Fibroblast of skin of right biceps (primary cell): ENCODE measurements around the gene TBC1D14.

Experiments used
- DNase-seq: peaks from one replicate; pipeline ENCODE4 v3.0.0-alpha.2; 2013

Gene TBC1D14

DNA sequence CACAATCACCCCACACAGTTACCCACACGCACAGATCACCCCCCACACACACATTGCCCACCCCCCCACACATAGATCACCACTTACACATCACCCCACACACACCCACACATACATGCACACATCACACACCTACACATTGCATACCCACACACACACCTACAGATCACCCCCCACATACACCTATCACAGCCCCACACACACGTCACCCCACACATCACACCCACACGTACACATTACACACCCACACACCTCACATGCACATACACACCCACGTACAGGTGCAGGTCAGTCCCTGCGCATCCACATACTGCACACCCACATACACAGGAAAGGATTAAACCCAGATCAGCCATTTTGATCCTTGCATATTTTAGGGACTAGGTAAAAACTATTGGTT lies 118.3 kb downstream of the TBC1D14 start:
- DNase-seq = no peak

GRCh38 chr4:7029212-7029611 lies 119.6 kb downstream of the TBC1D14 start:
- no peak for DNase-seq

DNA sequence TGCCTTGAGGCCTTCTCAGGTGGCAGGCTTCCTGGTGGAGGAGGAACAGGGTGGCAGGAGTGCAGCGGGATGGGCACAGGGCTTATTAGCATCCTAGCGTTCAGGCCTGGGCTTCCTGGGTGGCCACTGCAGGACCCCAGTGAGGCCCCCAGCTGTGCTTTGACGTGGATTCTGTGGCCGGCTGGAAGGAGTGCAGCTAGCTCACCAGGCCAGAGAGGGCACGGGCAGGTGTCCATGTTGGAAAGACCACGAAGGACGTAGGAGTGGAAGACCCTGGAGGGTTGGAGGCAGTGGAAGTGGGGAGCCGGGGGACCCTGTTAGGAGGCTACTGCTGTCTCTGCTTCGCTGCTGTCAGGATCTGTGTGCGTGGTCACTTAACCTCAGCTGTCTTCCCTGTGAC lies 120.3 kb downstream of the TBC1D14 start:
- no peak for DNase-seq

DNA sequence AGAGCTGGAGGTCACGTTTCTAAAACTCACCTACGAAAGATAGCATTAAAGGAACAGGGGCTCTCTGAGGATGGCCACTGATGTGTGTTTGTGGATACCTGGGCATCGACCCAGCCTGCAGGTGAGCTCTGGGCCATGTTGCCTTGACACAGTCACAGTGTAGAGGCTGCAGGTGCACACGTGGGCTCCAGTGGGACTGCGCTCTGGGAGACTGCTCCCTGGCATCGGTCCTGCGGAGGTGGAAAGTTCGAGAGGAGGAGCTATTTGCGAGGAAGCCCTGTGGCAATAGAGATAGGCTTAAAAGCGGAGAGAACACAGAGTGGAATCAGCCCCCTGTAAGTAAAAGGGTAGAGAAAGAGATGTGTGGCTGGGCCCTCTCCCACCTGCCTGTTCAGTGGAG lies 121.2 kb downstream of the TBC1D14 start:
- no peak for DNase-seq

GRCh38 chr4:7031558-7032449 lies 122.2 kb downstream of the TBC1D14 start:
- peak; percentile 6 for DNase-seq

- DNase-seq = no peak
Observed at GRCh38 chr4:7032596-7032995, 123.0 kb downstream of the TBC1D14 start.

DNA sequence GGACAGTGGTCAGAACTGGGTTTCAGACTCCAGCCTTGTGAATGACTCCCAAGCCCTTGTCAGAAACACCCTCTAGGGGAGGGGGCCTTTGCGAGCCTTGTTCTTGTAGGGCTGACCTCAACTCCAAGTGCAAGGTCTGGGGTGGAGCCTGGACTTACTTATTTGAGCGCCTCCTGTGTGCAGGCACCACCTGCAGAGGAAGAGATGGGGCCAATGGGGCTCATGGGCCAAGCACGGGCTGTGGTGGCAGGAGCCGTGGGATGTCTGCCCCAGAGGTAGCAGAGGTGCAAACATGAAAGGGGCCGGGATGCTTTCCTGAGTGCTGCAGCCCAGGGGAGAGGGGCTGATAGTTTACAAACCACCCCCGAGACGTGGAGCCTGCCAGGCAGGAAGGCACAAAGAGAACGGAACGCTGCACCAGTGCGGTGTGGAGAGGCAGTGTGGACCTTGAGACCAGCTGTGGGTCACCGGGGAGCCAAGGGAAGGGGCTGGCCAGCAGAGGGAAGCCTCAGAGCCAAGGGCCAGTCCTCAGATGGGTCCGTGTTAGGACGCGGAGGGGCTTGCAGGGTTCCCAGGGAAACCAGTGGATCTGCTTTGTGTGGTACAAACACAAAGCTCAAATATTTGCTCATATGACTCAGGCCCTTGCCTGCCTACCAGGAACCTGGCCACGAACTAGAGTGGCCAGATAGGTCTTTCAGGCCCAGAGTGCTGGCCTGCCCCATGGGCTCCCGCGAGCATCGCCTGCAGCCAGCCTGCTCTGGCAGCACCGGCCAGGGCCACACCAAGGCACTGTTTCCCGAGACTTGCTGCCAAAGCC lies 124.8 kb downstream of the TBC1D14 start:
- peak; percentile 53 for DNase-seq

GRCh38 chr4:7037425-7037824 lies 127.8 kb downstream of the TBC1D14 start:
- DNase-seq = no peak

GRCh38 chr4:7040765-7041164 lies 131.1 kb downstream of the TBC1D14 start:
- no peak for DNase-seq

DNA sequence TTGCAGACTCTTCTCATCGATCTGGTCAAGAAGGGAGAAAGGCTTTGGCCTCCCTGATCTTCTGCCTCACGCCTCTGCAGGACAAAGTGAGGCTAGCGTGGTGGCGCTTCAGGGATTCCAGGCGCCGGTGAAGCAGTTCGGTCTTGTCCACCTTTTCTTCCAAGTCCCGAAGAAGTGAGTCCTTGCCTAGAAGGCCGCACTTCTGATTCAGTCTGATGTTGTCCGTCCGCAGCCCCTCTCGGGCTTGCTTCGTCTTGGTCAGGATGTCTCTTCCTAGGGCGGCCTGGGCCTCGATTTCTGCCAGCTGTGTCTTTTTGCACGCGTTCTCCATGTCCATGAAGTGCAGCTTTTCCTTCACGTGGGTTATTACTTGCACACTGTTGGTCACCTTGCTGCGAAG lies 131.6 kb downstream of the TBC1D14 start:
- DNase-seq = no peak

DNA sequence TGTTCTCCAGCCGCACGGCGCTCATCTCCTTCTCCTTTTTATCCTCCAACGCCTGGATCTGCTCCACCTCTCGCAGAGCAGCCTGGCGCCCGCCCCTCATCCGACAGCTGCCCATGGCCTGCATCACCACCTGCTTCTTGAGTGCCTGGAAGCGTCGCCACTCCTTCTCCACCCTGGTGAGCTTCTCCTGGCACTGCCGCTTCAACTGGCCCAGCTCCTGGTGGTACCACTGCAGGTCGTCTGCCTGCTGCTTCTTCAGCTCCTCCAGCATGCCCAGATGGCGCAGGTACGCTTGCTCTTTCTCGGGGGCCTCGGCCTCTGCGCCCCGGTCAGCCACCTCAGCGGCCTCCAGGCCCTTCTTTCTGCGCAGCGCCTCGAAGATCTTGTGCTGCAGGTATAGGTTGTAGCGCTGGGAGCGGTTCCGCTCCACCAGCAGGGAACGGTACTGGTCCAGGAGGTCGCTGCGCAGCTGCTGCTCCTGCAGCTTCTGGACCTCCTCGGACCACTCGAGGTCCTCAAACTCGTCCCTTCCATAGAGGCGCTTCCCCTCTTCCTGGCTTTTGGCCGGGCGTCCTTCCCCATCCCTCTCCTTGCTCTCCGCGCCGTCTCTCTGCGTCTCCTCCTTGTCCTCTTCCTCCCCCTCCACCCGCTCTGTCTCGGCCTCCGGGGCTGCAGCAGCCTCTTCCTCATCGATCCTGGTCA lies 132.3 kb downstream of the TBC1D14 start:
- DNase-seq = no peak

GRCh38 chr4:7042503-7043283 lies 133.1 kb downstream of the TBC1D14 start:
- DNase-seq = peak; percentile 98

DNA sequence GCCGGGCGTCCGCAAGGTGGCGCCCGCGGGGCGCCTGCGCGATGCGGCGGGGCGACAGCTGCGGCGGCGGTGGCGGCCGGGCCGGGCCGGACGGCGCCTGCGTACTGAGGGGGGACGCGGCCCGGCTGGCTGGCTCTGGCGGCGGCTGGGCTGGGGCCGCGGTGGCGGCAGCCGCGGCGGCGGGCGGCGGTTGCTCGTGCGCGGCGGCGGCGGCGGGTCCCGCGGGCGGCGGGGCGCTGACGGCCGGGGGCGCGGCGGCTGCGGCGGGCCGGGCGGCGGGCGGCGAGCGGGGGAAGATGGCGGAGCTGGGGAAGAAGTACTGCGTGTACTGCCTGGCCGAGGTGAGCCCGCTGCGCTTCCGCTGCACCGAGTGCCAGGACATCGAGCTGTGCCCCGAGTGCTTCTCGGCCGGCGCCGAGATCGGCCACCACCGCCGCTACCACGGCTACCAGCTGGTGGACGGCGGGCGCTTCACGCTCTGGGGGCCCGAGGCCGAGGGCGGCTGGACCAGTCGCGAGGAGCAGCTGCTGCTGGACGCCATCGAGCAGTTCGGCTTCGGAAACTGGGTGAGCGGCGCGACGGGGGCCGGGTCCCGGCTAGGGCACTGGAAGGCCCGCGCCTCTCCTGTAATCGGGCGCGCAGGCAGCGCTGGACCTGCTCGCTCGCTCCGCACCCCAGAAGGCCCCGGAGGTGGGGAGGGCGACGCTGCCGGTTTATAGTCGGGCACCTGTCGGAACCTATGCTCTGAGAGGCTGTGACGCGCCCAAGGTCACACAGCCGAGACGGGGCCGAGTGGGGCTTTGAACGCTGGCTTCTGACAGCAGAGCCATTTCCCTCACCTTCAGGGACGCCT lies 133.9 kb downstream of the TBC1D14 start, which contains the start of gene TADA2B:
TSS of gene TADA2B (plus strand) at position 89 of the 853 bp plus-strand sequence. CDS start at position 297, 208 bp downstream.
- DNase-seq = peak; percentile 33

GRCh38 chr4:7044137-7044930 lies 134.7 kb downstream of the TBC1D14 start:
- DNase-seq = no peak

DNA sequence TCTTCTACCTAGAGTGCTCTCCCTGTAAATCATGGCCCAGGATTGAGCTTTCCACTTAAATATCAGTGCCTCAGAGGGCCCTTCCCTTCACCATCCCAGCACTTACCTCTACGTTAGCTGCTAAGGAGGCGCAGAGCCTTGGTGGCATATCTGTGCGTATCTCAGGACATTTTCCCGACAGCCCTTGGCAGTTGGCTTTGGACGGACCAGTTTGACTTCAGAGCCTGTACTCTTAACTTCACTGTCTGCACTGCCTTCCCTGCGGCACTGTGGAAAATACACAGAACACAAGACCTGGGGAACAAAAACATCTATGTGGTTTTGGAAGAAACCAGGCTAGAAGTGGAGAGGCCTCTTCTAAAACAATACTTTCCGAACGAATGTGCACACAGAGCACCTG lies 135.9 kb downstream of the TBC1D14 start:
- DNase-seq = no peak

GRCh38 chr4:7045961-7046921 lies 136.6 kb downstream of the TBC1D14 start:
- no peak for DNase-seq

- DNase-seq = no peak
Observed at GRCh38 chr4:7046971-7047370, 137.3 kb downstream of the TBC1D14 start.

DNA sequence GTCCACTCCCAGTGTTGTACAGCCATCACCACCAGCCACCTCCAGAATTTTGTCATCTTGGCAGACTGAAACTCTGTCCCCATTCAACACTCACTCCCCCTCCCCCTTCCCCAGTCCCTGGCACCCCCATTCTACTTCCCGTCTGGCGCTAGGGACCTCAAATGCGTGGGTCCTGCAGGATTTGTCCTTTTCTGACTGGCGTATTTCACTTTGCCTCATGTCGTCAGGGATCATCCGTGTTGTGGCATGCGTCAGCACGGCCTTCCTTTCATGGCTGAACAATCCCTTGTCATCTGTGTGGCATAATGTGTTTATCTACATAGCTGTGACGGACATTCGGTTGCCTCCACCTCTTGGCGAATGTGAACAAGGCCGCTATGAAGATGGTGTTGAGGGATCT lies 139.0 kb downstream of the TBC1D14 start:
- DNase-seq = no peak

DNA sequence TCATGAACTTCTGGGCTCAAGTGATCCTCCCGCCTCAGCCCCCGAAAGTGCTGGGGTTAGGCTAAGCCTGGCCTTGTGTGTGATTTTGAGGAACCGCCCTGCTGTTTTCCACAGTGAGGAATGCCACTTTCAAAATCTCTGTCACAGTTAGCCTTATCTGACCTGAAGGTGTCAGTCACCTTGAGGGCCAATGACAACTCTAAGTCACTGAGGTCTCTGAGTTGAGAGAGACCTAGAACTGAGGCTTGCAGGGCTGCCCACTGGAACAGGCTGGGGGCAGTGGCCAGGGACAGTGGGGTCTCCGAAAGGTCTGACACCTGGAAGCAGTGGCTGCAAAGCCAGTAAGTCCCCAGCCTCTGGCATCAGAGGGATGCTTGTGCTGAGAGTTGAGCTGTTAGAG lies 139.7 kb downstream of the TBC1D14 start:
- no peak for DNase-seq
